Fibroblast of lung (primary cell): ENCODE measurements around the gene XRRA1.

Experiments used
- CTCF ChIP-seq, 2 donors: IDR thresholded peaks in 1 of 2; conservative IDR thresholded peaks in 1 of 2; 1 replicate in 1 of 2; 2 replicates in 1 of 2; pipeline ENCODE4 v1.5.1; 2011 to 2012; ENCODE audit warnings: low read length in 2 of 2, control low read depth in 1 of 2, inconsistent platforms in 1 of 2, low read depth in 1 of 2, mild to moderate bottlenecking in 1 of 2
- EZH2 ChIP-seq: IDR thresholded peaks from 2 replicates; pipeline ENCODE4 v1.5.1; 2012; ENCODE audit warnings: low read length, control low read depth, mild to moderate bottlenecking; ENCODE audit errors: missing control alignments

- TF ChIP-seq CTCF (conservative IDR thresholded peaks at IDR 0.05 in 1 of 2, IDR thresholded peaks at IDR 0.05 in 1 of 2; ENCODE audit: low read depth in 1 of 2, low read length in 2 of 2) (no peak), EZH2 (no peak)
These were observed 124.5 kb downstream of the XRRA1 start for GRCh38 chr11:74824285-74824982.
